HEK293 (cell line): ENCODE results near the gene SYDE1.

Experiments used
- CTCF ChIA-PET: fragments of 350-600 bp; formaldehyde crosslinking; extraction: SDS; loops from one replicate; lab custom pipeline; 2021; ENCODE audit warnings: antibody characterized with exemption; lab: Yijun Ruan, JAX
- POLR2A ChIA-PET: fragments of 300-600 bp; formaldehyde crosslinking; extraction: SDS; loops from one replicate; lab custom pipeline; 2020; ENCODE audit warnings: antibody characterized with exemption, inconsistent platforms; lab: Yijun Ruan, JAX
- H3K27ac ChIP-seq: fragments of 200-500 bp; sonication (Bioruptor generic); 2 replicates; pipeline ENCODE4 v1.5.1; 2014; ENCODE audit warnings: low read depth, low read length, control low read depth, inconsistent platforms; ENCODE audit errors: extremely low read depth
- H3K36me3 ChIP-seq, 2 experiments: fragments of 200-500 bp in 1 of 2; sonication (Bioruptor generic) in 1 of 2; 1 replicate in 1 of 2; 2 replicates in 1 of 2; pipeline ENCODE4 v1.5.1; 2014 to 2017; ENCODE audit warnings: inconsistent platforms in 2 of 2, low read length in 2 of 2; ENCODE audit not compliant: control insufficient read depth in 2 of 2, insufficient read depth in 1 of 2
- H3K4me1 ChIP-seq: fragments of 200-500 bp; sonication (Bioruptor generic); 2 replicates; pipeline ENCODE4 v1.5.1; 2014; ENCODE audit warnings: mild to moderate bottlenecking, low read length, inconsistent platforms; ENCODE audit not compliant: control insufficient read depth, insufficient read depth
- H3K4me3 ChIP-seq: 2 replicates; pipeline ENCODE4 v1.5.1; 2011; ENCODE audit warnings: low read depth, mild to moderate bottlenecking, control low read depth, low read length, moderate library complexity
- H3K9me3 ChIP-seq: fragments of 200-500 bp; sonication (Bioruptor generic); 2 replicates; pipeline ENCODE4 v1.5.1; 2014; ENCODE audit warnings: low read depth, low read length, inconsistent platforms; ENCODE audit not compliant: control insufficient read depth, insufficient read depth
- IKZF3 ChIP-seq: fragments of 450-650 bp; IDR thresholded peaks from 2 replicates; pipeline ENCODE4 v1.5.0; 2018; ENCODE audit warnings: missing biosample characterization, mild to moderate bottlenecking, missing genetic modification characterization, moderate library complexity
- SCRT2 ChIP-seq: fragments of 450-650 bp; formaldehyde crosslinking; IDR thresholded peaks from 2 replicates; pipeline ENCODE4 v1.5.1; 2016; ENCODE audit warnings: missing biosample characterization, missing genetic modification characterization
- SP2 ChIP-seq: fragments of 450-650 bp; formaldehyde crosslinking; IDR thresholded peaks from 2 replicates; pipeline ENCODE4 v1.5.1; 2016; ENCODE audit warnings: missing biosample characterization, missing genetic modification characterization
- TRIM28 ChIP-seq: IDR thresholded peaks from 2 replicates; pipeline ENCODE4 v1.6.1; 2011; ENCODE audit warnings: low read length, control low read depth, borderline replicate concordance
- ZFP69B ChIP-seq: fragments of 450-650 bp; formaldehyde crosslinking; IDR thresholded peaks from 2 replicates; pipeline ENCODE4 v1.5.1; 2016; ENCODE audit warnings: missing biosample characterization, missing genetic modification characterization
- ZNF10 ChIP-seq: fragments of 450-650 bp; formaldehyde crosslinking; IDR thresholded peaks from 2 replicates; pipeline ENCODE4 v1.5.1; 2017; ENCODE audit warnings: missing biosample characterization, missing genetic modification characterization
- ZNF132 ChIP-seq: fragments of 450-650 bp; formaldehyde crosslinking; IDR thresholded peaks from 2 replicates; pipeline ENCODE4 v1.5.1; 2017; ENCODE audit warnings: missing biosample characterization, missing genetic modification characterization, borderline replicate concordance
- ZNF146 ChIP-seq: fragments of 450-650 bp; formaldehyde crosslinking; IDR thresholded peaks from 2 replicates; pipeline ENCODE4 v1.5.1; 2016; ENCODE audit warnings: missing biosample characterization, missing genetic modification characterization
- ZNF426 ChIP-seq: fragments of 450-650 bp; formaldehyde crosslinking; IDR thresholded peaks from 2 replicates; pipeline ENCODE4 v1.5.1; 2017; ENCODE audit warnings: missing biosample characterization, missing genetic modification characterization, mild to moderate bottlenecking, inconsistent platforms, moderate library complexity
- ZNF623 ChIP-seq: fragments of 450-650 bp; formaldehyde crosslinking; IDR thresholded peaks from 2 replicates; pipeline ENCODE4 v1.5.1; 2016; ENCODE audit warnings: missing biosample characterization, missing genetic modification characterization
- ZNF629 ChIP-seq: fragments of 450-650 bp; formaldehyde crosslinking; IDR thresholded peaks from 2 replicates; pipeline ENCODE4 v1.5.1; 2017; ENCODE audit warnings: missing biosample characterization, missing genetic modification characterization
- ZNF658 ChIP-seq: fragments of 450-650 bp; formaldehyde crosslinking; IDR thresholded peaks from 2 replicates; pipeline ENCODE4; 2016; ENCODE audit warnings: missing biosample characterization, missing genetic modification characterization
- ZNF776 ChIP-seq: fragments of 450-650 bp; formaldehyde crosslinking; IDR thresholded peaks from 2 replicates; pipeline ENCODE4 v1.5.0; 2017; ENCODE audit warnings: missing biosample characterization, missing genetic modification characterization, borderline replicate concordance
- TF ChIP-seq, protein P1 (sequence below): IDR thresholded peaks from 2 replicates; pipeline ENCODE4 v1.6.1; 2011; ENCODE audit warnings: mild to moderate bottlenecking, low read depth, low read length, borderline replicate concordance
- TF ChIP-seq, protein P2 (sequence below): fragments of 450-650 bp; formaldehyde crosslinking; IDR thresholded peaks from 2 replicates; pipeline ENCODE4 v1.5.1; 2016; ENCODE audit warnings: missing biosample characterization, missing genetic modification characterization
- TF ChIP-seq, protein P3 (sequence below): fragments of 450-650 bp; formaldehyde crosslinking; IDR thresholded peaks from 2 replicates; pipeline ENCODE4 v1.5.1; 2016; ENCODE audit warnings: missing biosample characterization, missing genetic modification characterization
- TF ChIP-seq, protein P4 (sequence below): fragments of 450-650 bp; formaldehyde crosslinking; IDR thresholded peaks from 2 replicates; pipeline ENCODE4 v1.5.1; 2016; ENCODE audit warnings: missing biosample characterization, missing genetic modification characterization
- TF ChIP-seq, protein P5 (sequence below): fragments of 450-650 bp; formaldehyde crosslinking; IDR thresholded peaks from 2 replicates; pipeline ENCODE4 v1.5.1; 2016; ENCODE audit warnings: missing biosample characterization, missing genetic modification characterization
- TF ChIP-seq, protein P6 (sequence below): fragments of 450-650 bp; formaldehyde crosslinking; IDR thresholded peaks from 2 replicates; pipeline ENCODE4 v1.5.1; 2016; ENCODE audit warnings: missing biosample characterization, missing genetic modification characterization

SYDE1 gene

DNA sequence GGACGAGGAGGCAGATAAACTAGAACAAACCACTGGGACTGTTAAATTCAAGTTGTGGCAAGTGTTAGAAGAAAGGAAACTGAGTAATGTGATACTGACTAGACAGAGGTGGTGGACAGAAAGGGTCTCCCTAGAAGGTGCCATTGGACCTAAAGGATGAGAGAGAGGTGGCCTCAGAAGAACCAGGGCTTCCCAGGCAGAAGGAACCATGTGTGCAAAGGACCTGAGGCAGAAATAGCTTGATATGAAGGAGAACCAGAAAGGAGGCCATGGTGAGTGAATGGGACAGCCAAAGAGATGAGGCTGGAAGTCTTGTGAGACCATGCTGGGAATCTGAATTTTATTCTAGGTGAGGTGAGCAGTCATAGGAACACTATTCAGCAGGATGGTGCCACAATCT is 2.8 kb upstream of the SYDE1 start:
- H3K4me1 ChIP-seq, result no peaks in the 10 kb centered on the region; the same call in 1 of the 2 replicates
- H3K36me3 ChIP-seq, result peaks cover 0 to 2% of the 10 kb centered on the region in 2 experiments; a peak in 1 of 3 replicates
- ChIA-PET POLR2A (no interaction called here), CTCF (no interaction called here)
- H3K4me3 ChIP-seq, result no peak overlapping the region
- no peak overlapping the region for H3K27ac ChIP-seq
- no peaks in the 10 kb centered on the region; the same call in 1 of the 2 replicates for H3K9me3 ChIP-seq
- TF ChIP-seq ZNF623 (tag by site-specific recombination) (peak; percentile 62), ZFP69B (no peak), ZNF426 (tag by site-specific recombination) (no peak), ZNF132 (tag by site-specific recombination) (no peak), ZNF776 (no peak)
- TF ChIP-seq, protein P1, sequence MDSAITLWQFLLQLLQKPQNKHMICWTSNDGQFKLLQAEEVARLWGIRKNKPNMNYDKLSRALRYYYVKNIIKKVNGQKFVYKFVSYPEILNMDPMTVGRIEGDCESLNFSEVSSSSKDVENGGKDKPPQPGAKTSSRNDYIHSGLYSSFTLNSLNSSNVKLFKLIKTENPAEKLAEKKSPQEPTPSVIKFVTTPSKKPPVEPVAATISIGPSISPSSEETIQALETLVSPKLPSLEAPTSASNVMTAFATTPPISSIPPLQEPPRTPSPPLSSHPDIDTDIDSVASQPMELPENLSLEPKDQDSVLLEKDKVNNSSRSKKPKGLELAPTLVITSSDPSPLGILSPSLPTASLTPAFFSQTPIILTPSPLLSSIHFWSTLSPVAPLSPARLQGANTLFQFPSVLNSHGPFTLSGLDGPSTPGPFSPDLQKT, result no peak
- TF ChIP-seq, protein P2, sequence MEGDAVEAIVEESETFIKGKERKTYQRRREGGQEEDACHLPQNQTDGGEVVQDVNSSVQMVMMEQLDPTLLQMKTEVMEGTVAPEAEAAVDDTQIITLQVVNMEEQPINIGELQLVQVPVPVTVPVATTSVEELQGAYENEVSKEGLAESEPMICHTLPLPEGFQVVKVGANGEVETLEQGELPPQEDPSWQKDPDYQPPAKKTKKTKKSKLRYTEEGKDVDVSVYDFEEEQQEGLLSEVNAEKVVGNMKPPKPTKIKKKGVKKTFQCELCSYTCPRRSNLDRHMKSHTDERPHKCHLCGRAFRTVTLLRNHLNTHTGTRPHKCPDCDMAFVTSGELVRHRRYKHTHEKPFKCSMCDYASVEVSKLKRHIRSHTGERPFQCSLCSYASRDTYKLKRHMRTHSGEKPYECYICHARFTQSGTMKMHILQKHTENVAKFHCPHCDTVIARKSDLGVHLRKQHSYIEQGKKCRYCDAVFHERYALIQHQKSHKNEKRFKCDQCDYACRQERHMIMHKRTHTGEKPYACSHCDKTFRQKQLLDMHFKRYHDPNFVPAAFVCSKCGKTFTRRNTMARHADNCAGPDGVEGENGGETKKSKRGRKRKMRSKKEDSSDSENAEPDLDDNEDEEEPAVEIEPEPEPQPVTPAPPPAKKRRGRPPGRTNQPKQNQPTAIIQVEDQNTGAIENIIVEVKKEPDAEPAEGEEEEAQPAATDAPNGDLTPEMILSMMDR (tag by site-specific recombination), result no peak
- TF ChIP-seq, all 188 proteins: peak for 1

DNA sequence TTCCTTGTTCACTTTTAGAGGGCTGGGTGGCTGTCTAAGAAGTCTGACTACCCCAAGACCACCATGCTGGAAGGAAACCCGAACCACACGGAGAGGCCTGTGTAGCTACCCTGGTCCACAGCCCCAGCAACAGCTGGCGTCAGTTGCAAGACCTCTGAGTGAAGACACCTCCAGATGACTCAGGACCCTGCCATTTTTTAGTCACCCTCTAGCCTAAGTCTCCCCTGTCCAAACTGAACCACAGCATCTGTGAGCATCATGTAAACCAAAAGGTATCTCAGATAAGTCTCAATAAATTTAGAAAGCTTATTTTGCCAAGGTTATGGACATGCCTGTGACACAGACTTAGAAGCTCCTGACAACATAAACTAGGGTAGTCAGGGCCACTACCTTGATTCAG is 2.2 kb upstream of the SYDE1 start:
- ChIA-PET CTCF (interaction anchor here (0.6 to 2.2 kb wide), 4 partner anchors 13 to 451 kb away, joined by 3 to 10 read pairs (median 4); no protein-coding TSS in a partner anchor), POLR2A (no interaction called here)
- H3K9me3 ChIP-seq, result no peaks in the 10 kb centered on the region; the same call in 1 of the 2 replicates
- H3K4me3 ChIP-seq, result no peak overlapping the region
- H3K4me1 ChIP-seq, result no peaks in the 10 kb centered on the region; the same call in 1 of the 2 replicates
- TF ChIP-seq TRIM28, result no peak
- no peak for TF ChIP-seq ZNF629 (tag by site-specific recombination)
- TF ChIP-seq, protein P3, sequence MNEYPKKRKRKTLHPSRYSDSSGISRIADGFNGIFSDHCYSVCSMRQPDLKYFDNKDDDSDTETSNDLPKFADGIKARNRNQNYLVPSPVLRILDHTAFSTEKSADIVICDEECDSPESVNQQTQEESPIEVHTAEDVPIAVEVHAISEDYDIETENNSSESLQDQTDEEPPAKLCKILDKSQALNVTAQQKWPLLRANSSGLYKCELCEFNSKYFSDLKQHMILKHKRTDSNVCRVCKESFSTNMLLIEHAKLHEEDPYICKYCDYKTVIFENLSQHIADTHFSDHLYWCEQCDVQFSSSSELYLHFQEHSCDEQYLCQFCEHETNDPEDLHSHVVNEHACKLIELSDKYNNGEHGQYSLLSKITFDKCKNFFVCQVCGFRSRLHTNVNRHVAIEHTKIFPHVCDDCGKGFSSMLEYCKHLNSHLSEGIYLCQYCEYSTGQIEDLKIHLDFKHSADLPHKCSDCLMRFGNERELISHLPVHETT (tag by site-specific recombination), result no peak
- TF ChIP-seq ZNF658 (tag by site-specific recombination), result no peak
- no peak overlapping the region for H3K27ac ChIP-seq
- H3K36me3 ChIP-seq, result peaks cover 0 to 4% of the 10 kb centered on the region in 2 experiments; a peak in 1 of 3 replicates

DNA sequence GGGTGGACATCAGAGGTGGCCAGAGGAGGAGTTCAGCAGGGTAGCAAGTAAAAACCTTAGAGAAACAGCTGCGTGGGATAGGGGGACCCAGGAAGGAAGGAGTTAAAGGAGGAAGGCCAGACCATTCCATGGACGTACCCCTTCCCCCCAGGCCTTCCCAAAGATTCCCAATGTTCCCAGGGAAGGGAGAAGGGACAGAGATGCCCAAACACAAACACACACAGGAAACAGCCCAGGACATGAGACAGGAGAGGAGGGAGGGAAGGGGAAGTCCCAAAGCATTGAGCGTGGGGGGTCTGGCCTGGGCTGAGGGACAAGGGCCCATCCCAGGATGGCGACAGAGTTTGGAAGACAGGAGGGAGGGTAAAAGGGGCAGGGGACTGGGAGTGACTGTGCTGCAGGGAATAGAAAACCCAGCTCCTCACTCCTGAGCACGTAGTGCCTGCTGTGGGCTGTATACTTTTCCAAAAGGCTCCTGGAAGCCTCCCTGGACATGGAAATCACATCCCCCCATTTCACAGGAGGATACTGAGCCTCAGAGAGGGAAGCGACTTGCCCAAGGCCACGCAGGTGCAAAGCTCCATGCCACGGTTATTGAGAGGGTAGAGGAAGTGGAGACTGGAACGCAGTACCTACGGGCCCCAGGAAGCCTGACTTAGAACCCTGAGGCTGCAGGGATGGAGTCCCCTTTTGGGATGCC is 1.1 kb downstream of the SYDE1 start:
- H3K4me1 ChIP-seq, result no peaks in the 10 kb centered on the region; the same call in 1 of the 2 replicates
- peaks cover 0 to 36% of the 10 kb centered on the region in 2 experiments; a peak in 2 of 3 replicates for H3K36me3 ChIP-seq
- no peak overlapping the region for H3K27ac ChIP-seq
- peak overlapping the region; percentile 76 for H3K4me3 ChIP-seq
- CTCF ChIA-PET, result no interaction called here
- POLR2A ChIA-PET, result interaction anchor here (0.6 kb wide), 1 partner anchor 16 kb away, joined by 3 read pairs; no protein-coding TSS in a partner anchor
- H3K9me3 ChIP-seq, result no peaks in the 10 kb centered on the region; the same call in 1 of the 2 replicates
- TF ChIP-seq, protein P4, sequence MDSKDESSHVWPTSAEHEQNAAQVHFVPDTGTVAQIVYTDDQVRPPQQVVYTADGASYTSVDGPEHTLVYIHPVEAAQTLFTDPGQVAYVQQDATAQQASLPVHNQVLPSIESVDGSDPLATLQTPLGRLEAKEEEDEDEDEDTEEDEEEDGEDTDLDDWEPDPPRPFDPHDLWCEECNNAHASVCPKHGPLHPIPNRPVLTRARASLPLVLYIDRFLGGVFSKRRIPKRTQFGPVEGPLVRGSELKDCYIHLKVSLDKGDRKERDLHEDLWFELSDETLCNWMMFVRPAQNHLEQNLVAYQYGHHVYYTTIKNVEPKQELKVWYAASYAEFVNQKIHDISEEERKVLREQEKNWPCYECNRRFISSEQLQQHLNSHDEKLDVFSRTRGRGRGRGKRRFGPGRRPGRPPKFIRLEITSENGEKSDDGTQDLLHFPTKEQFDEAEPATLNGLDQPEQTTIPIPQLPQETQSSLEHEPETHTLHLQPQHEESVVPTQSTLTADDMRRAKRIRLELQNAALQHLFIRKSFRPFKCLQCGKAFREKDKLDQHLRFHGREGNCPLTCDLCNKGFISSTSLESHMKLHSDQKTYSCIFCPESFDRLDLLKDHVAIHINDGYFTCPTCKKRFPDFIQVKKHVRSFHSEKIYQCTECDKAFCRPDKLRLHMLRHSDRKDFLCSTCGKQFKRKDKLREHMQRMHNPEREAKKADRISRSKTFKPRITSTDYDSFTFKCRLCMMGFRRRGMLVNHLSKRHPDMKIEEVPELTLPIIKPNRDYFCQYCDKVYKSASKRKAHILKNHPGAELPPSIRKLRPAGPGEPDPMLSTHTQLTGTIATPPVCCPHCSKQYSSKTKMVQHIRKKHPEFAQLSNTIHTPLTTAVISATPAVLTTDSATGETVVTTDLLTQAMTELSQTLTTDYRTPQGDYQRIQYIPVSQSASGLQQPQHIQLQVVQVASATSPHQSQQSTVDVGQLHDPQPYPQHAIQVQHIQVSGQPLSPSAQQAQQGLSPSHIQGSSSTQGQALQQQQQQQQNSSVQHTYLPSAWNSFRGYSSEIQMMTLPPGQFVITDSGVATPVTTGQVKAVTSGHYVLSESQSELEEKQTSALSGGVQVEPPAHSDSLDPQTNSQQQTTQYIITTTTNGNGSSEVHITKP (tag by site-specific recombination), result peak; percentile 76
- peak; percentile 60; the same call in 1 of the 2 replicates for TF ChIP-seq IKZF3 (tag by site-specific recombination)
- peak; percentile 67; the same call in 1 of the 2 replicates for TF ChIP-seq ZNF146 (tag by site-specific recombination)
- peak; percentile 23 for TF ChIP-seq SP2
- TF ChIP-seq, protein P5, sequence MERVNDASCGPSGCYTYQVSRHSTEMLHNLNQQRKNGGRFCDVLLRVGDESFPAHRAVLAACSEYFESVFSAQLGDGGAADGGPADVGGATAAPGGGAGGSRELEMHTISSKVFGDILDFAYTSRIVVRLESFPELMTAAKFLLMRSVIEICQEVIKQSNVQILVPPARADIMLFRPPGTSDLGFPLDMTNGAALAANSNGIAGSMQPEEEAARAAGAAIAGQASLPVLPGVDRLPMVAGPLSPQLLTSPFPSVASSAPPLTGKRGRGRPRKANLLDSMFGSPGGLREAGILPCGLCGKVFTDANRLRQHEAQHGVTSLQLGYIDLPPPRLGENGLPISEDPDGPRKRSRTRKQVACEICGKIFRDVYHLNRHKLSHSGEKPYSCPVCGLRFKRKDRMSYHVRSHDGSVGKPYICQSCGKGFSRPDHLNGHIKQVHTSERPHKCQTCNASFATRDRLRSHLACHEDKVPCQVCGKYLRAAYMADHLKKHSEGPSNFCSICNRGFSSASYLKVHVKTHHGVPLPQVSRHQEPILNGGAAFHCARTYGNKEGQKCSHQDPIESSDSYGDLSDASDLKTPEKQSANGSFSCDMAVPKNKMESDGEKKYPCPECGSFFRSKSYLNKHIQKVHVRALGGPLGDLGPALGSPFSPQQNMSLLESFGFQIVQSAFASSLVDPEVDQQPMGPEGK (tag by site-specific recombination), result peak; percentile 12; the same call in 1 of the 2 replicates
- TF ChIP-seq ZNF10 (tag by site-specific recombination), result no peak
- TF ChIP-seq, protein P6, sequence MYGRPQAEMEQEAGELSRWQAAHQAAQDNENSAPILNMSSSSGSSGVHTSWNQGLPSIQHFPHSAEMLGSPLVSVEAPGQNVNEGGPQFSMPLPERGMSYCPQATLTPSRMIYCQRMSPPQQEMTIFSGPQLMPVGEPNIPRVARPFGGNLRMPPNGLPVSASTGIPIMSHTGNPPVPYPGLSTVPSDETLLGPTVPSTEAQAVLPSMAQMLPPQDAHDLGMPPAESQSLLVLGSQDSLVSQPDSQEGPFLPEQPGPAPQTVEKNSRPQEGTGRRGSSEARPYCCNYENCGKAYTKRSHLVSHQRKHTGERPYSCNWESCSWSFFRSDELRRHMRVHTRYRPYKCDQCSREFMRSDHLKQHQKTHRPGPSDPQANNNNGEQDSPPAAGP (tag by site-specific recombination), result peak; percentile 33; the same call in 1 of the 2 replicates
- no peak for TF ChIP-seq SCRT2 (tag by site-specific recombination)
